Activated CD8-positive, alpha-beta memory T cell treated with anti-CD3 and anti-CD28 coated beads for 36 hours (primary cell): ENCODE measurements around the gene TMA7B. TPM values are rescaled to one million over a fixed set of nuclear protein-coding genes. Genes with fewer than 3 reads are reported as not detected.

ENCODE experiments used
- CTCF ChIA-PET: fragments of 350-600 bp; sonication (Branson Sonifier 250); formaldehyde crosslinking; loops from one replicate; lab custom pipeline; 2021; ENCODE audit warnings: antibody characterized with exemption; lab: Charles Lee
- POLR2A ChIA-PET: fragments of 350-600 bp; sonication (Branson Sonifier 250); formaldehyde crosslinking; loops from one replicate; lab custom pipeline; 2021; ENCODE audit warnings: antibody characterized with exemption; lab: Charles Lee
- total RNA-seq, 2 experiments: library from RNA; stranded (reverse); gene quantifications; one replicate each; pipeline ENCODE4 v1.2.3, GENCODE V29; 2021

The TMA7B gene
- total RNA-seq, result 1 to 10 TPM in 1 of 2 experiments, under 1 TPM in 1; 0.75 to 1.2 TPM

DNA sequence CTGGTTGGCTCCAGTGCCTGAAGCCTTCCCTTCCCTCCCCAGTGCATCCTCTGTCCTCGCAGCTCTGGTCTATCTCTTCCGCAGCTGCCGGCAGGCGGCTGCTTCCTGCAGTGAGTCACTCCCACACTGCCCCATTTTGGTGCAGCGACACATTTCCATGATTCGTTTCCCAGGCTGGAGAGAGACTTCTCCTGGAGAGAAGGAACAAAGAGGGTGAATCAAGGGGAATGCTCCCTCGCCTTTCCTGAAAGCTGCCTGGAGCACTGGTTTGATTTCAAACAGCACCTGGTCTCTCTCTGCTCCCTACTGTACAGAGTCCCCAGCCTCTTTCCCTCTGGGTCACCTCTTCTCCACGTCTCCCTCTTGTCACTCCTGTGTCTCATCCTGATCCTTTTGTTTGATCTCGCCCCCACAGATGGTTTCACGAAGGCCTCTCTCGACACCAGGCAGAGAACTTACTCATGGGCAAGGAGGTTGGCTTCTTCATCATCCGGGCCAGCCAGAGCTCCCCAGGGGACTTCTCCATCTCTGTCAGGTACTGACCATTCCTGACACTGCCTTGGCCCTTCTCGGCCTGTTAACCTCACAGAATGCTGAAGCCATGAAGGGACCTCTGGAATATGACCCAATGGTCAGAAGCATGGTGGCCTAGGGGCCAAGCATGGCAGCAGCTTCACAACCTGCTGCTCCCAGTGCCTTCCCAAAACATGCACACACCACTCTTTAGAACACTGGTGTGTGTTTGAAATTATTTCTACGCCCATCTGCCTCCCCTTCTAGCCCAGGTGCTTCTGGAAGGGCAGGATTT is at the start of gene TMA7B:
Gene TMA7B, plus strand, starts transcription at position 758 of the 808 bp plus-strand sequence. CDS start 3,978 bp downstream, outside the sequence.
- POLR2A ChIA-PET, result interaction anchor here (0.6 kb wide), 1 partner anchor 27 kb away, joined by 3 read pairs; no protein-coding TSS in a partner anchor
- CTCF ChIA-PET, result interaction anchor here (1.2 to 1.3 kb wide), 2 partner anchors 8 to 27 kb away, joined by 3 read pairs; no protein-coding TSS in a partner anchor

- ChIA-PET POLR2A (interaction anchor here (0.6 to 1.3 kb wide), 5 partner anchors 10 to 17 kb away, joined by 3 to 5 read pairs (median 3); no protein-coding TSS in a partner anchor), CTCF (interaction anchor here (0.7 to 10.0 kb wide), 6 partner anchors 13 to 377 kb away, joined by 3 to 98 read pairs (median 6); no protein-coding TSS in a partner anchor)
These were observed 49.2 kb upstream of the TMA7B start for GRCh38 chr22:39910876-39911613.

GRCh38 chr22:39913321-39913720 is 46.9 kb upstream of the TMA7B start:
- POLR2A ChIA-PET, result interaction anchor here (1.1 to 1.3 kb wide), 2 partner anchors 8 to 13 kb away, joined by 3 read pairs; no protein-coding TSS in a partner anchor
- CTCF ChIA-PET, result interaction anchor here (0.7 to 10.0 kb wide), 4 partner anchors 11 to 114 kb away, joined by 3 to 98 read pairs (median 6); no protein-coding TSS in a partner anchor

GRCh38 chr22:39913886-39914285 is 46.3 kb upstream of the TMA7B start:
- CTCF ChIA-PET, result interaction anchor here (1.3 to 10.0 kb wide), 2 partner anchors 10 to 19 kb away, joined by 7 to 98 read pairs; no protein-coding TSS in a partner anchor
- POLR2A ChIA-PET, result interaction anchor here (1.1 kb wide), 1 partner anchor 14 kb away, joined by 3 read pairs; no protein-coding TSS in a partner anchor

- CTCF ChIA-PET, result interaction anchor here (0.7 to 10.0 kb wide), 2 partner anchors 9 to 380 kb away, joined by 4 to 98 read pairs; no protein-coding TSS in a partner anchor
- POLR2A ChIA-PET, result interaction anchor here (1.9 kb wide), 1 partner anchor 11 kb away, joined by 9 read pairs; no protein-coding TSS in a partner anchor
These were observed 45.6 kb upstream of the TMA7B start for GRCh38 chr22:39914584-39914983.

DNA sequence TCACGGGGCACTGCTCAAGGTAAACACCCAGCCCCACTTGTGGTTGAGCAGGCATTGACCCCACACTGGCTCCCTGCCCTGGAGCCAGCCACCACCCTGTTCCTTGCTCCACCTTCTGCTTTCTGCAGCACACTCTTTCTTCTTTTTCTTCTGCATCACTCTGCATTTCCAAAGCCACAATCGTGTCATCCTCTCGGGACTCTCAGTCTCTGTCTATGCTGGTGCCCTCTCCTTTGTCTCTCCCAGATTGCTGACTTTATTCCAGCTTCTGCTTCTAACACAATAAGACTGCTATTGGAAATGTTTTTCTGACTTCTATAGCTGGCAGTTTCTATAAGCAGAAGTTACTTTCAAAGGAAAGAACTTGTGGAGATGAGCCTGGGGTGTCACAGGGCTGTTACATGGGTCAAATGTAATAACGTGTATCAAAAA is 44.9 kb upstream of the TMA7B start:
- ChIA-PET CTCF (interaction anchor here (1.0 to 1.7 kb wide), 2 partner anchors 9 to 110 kb away, joined by 4 to 6 read pairs; no protein-coding TSS in a partner anchor), POLR2A (interaction anchor here (1.0 to 3.5 kb wide), 3 partner anchors 10 to 23 kb away, joined by 3 to 23 read pairs (median 9); no protein-coding TSS in a partner anchor)

- POLR2A ChIA-PET, result interaction anchor here (0.8 to 3.5 kb wide), 6 partner anchors 8 to 23 kb away, joined by 3 to 23 read pairs (median 4); no protein-coding TSS in a partner anchor
- CTCF ChIA-PET, result interaction anchor here (0.8 to 1.9 kb wide), 9 partner anchors 11 to 386 kb away, joined by 3 to 10 read pairs (median 5); partner anchors contain the start of gene GRAP2
These were observed 43.7 kb upstream of the TMA7B start for GRCh38 chr22:39916496-39916895.

DNA sequence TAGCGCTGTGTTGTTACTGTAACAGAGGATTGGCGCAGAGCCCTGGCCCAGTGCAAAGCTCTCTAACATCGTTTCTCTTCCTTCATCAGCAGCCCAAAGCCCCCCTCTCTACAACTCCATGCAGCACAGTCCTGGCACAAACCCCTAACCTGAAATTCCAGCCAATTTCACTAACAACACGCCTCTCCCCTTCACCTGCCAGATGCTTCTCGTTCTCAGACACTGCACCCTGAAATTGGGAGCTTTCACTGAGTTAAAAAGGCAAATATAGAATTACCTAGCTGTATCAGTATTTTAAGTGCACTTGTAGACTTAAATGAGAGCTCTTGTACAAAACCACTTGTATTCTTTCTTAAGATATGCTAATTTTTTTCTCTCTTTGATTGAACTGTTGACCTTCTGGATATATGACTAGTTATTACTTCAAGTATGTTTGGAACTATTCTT is 43.0 kb upstream of the TMA7B start:
- CTCF ChIA-PET, result interaction anchor here (0.7 to 1.9 kb wide), 10 partner anchors 9 to 387 kb away, joined by 3 to 10 read pairs (median 5); partner anchors contain the start of gene GRAP2
- POLR2A ChIA-PET, result interaction anchor here (0.6 to 3.5 kb wide), 6 partner anchors 9 to 22 kb away, joined by 3 to 23 read pairs (median 4); no protein-coding TSS in a partner anchor

GRCh38 chr22:39917776-39918495 is 42.3 kb upstream of the TMA7B start:
- POLR2A ChIA-PET, result interaction anchor here (1.0 to 3.5 kb wide), 2 partner anchors 8 to 12 kb away, joined by 5 to 23 read pairs; no protein-coding TSS in a partner anchor
- CTCF ChIA-PET, result interaction anchor here (0.7 to 2.0 kb wide), 10 partner anchors 8 to 78 kb away, joined by 3 to 10 read pairs (median 4); partner anchors contain the start of gene GRAP2

GRCh38 chr22:39920134-39920743 is 40.0 kb upstream of the TMA7B start:
- CTCF ChIA-PET, result interaction anchor here (1.1 to 8.5 kb wide), 4 partner anchors 10 to 391 kb away, joined by 3 to 98 read pairs (median 11); no protein-coding TSS in a partner anchor

DNA sequence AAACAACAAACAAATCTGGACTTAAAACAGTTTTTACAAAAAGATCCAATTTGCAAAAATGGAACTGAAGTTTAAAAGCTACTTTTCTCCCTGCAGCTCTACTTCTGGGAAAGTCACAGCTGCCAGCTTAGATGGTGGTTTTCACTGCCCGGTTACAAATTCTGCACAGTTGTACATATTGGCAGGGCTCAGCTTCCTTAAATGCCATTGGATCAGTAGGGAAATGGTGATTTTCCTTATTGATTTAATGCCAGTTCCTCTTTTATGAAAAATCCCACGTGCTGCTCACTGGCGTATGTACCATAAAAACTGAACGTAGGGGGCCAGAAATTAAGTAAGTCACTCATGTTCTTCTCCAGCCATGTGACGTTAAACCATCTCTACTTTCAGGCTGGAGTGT is 36.5 kb upstream of the TMA7B start:
- CTCF ChIA-PET, result interaction anchor here (0.8 to 8.5 kb wide), 5 partner anchors 8 to 18 kb away, joined by 3 to 98 read pairs (median 4); no protein-coding TSS in a partner anchor
- POLR2A ChIA-PET, result interaction anchor here (2.5 kb wide), 1 partner anchor 18 kb away, joined by 10 read pairs; no protein-coding TSS in a partner anchor

More at GRCh38 chr22:39920134-39920743, 40.0 kb upstream of the TMA7B start:
- POLR2A ChIA-PET, result interaction anchor here (1.0 to 1.5 kb wide), 5 partner anchors 8 to 124 kb away, joined by 3 to 8 read pairs (median 5); no protein-coding TSS in a partner anchor

DNA sequence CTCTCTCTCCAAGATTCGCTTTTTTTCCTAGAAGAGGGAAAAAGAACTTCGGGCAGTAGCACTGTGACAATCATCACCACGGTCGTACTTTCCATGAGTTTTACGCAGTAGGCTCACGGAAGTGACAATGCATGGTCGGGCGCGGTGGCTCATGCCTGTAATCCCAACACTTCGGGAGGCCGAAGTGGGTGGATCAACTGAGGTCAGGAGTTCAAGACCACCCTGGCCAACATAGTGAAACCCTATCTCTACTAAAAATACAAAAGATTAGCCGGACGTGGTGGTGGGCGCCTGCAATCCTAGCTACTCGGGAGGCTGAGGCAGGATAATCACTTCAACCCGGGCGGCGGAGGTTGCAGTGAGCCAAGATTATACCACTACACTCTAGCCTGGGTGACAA is 35.9 kb upstream of the TMA7B start:
- ChIA-PET POLR2A (interaction anchor here (0.7 to 3.1 kb wide), 8 partner anchors 8 to 404 kb away, joined by 3 to 18 read pairs (median 5); partner anchors contain the start of gene ATF4), CTCF (interaction anchor here (1.5 to 8.5 kb wide), 3 partner anchors 9 to 14 kb away, joined by 4 to 98 read pairs (median 4); no protein-coding TSS in a partner anchor)

GRCh38 chr22:39925273-39925672 is 34.9 kb upstream of the TMA7B start:
- POLR2A ChIA-PET, result interaction anchor here (0.7 to 3.1 kb wide), 9 partner anchors 8 to 405 kb away, joined by 3 to 18 read pairs (median 5); partner anchors contain the start of gene ATF4
- CTCF ChIA-PET, result interaction anchor here (1.5 to 8.5 kb wide), 3 partner anchors 10 to 15 kb away, joined by 4 to 98 read pairs (median 4); no protein-coding TSS in a partner anchor

DNA sequence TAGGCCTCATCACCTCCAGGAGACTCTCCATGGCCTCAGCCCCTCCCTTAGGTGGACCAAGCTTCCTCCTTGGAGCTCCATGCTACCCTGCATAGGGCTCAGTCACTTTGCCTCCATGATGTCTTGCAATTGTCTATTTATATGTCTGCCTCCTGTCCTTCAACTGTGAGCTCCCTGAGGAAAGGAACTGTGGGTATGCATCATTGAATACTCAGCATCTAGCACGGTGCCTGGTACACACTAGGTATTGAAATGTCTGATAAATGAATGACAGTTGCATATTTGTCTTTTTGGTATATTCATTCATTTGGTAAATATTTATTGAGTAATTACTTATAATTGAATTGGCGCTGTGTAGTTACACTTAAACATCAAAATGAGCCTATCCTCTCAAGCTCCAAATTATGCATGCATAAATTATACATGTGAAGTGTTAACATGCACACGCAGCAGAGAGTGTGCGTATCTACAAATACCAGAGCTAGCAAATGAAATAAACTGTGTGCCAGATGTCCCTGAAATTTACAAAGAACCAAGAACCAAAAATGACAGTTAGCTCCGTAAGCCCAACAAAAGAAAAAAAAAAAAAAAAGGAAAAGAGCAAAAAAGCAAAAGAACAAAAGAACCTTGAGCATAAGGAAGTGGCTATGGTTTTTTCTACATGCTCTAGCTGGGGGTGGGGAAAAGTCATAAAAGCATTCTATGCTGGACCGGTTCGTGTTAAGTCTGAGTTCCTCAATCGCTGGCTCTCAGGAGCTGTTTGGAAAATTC is 34.1 kb upstream of the TMA7B start:
- ChIA-PET CTCF (interaction anchor here (1.8 to 8.5 kb wide), 5 partner anchors 8 to 16 kb away, joined by 4 to 98 read pairs (median 5); no protein-coding TSS in a partner anchor), POLR2A (interaction anchor here (0.6 to 3.1 kb wide), 11 partner anchors 9 to 1664 kb away, joined by 3 to 18 read pairs (median 7); partner anchors contain the start of gene PMM1)

DNA sequence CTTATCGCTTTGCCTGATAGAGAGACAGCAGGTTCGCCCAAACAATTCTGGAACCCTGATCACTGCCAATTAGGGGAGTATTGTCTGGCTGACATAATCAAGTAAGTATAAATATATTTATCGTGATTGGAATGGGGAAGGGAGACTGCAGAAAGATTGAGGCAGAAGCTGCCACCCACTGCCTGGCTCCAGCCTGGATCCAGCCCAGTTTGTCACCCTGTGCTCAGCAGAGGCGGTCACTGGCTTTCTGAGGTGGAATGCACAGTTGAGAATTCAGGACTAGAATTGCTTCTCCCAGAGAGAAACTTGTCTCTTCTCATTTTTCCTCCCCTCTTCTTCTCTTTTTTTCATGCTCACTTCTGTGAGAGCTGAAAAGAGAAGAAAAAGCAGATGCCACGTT is 33.4 kb upstream of the TMA7B start:
- POLR2A ChIA-PET, result interaction anchor here (0.6 to 3.1 kb wide), 6 partner anchors 11 to 801 kb away, joined by 3 to 18 read pairs (median 7); no protein-coding TSS in a partner anchor
- CTCF ChIA-PET, result interaction anchor here (0.6 to 8.5 kb wide), 7 partner anchors 9 to 1272 kb away, joined by 4 to 98 read pairs (median 5); no protein-coding TSS in a partner anchor
